NK-92 treated with Interleukin-12 subunit alpha and Interleukin-12 subunit beta, amount 100 ng/mL, for 24 hours (cell line): ENCODE measurements around the gene XRCC5.

ENCODE experiments used
- DNase-seq: peaks from one replicate; lab custom pipeline; 2025; lab: John Stamatoyannopoulos, UW

The XRCC5 gene

GRCh38 chr2:216232721-216233120 is 123.6 kb downstream of the XRCC5 start:
- no peak for DNase-seq

DNA sequence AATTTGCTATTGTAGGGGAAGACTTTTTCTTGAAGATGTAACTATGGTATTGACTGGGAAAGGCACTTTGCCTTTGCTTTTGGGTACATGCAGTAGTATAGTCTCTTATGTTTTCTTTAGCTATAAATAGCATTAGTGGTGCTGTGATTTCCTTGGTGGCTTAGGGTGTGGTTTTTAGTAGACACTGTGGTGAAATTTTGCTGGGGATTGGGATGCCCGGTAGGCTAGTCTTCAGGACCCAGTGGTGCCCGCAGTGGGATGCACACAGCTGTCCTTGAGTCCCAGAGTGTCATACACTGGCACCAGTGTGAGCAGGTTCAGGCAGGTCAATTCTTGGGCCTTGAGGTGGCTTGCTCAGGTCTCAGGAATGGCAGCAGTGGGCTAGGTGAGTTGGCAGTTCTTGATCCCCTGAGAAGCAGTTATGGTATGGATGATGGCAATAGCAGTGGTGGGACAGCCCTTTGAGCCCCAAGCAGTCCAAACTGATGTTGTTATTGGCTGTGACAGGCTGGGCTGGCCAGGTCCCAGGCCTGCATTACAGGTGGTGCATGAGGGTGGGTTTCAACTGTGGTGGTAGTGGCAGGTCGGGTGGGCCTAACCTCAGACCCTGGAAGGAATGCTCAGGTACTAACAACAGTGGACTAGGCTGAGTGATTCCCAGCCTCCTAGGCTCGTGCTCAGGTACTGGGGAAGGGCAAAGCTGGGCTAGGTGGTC is 124.3 kb downstream of the XRCC5 start:
- DNase-seq = no peak

- DNase-seq = no peak
Measured at GRCh38 chr2:216234106-216234505, 125.0 kb downstream of the XRCC5 start.

- no peak for DNase-seq
Measured at GRCh38 chr2:216235462-216235861, 126.3 kb downstream of the XRCC5 start.

GRCh38 chr2:216235896-216236295 is 126.7 kb downstream of the XRCC5 start:
- DNase-seq = no peak

DNA sequence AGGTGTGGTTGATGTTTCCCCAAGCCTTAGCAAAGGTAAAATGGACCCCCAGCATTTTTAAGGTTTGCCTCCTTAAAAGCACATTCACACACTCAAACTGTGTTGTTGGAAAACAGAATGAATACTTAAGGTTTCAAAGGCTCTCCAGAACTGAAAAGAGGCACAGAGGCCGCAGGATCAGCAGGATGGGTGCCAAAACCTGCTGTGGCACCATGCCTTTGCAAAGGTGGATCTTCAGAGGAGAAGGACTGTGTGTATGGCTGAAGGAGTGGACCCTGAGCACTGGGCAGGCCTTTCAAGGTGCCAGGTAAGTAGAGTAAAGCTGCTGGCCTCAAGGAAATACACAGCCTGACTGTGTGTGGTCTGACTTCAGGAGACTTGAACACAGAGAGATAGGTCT is 127.3 kb downstream of the XRCC5 start:
- no peak for DNase-seq

- no peak for DNase-seq
Measured at GRCh38 chr2:216242365-216242764, 133.2 kb downstream of the XRCC5 start.

GRCh38 chr2:216243026-216243425 is 133.9 kb downstream of the XRCC5 start:
- no peak for DNase-seq

DNA sequence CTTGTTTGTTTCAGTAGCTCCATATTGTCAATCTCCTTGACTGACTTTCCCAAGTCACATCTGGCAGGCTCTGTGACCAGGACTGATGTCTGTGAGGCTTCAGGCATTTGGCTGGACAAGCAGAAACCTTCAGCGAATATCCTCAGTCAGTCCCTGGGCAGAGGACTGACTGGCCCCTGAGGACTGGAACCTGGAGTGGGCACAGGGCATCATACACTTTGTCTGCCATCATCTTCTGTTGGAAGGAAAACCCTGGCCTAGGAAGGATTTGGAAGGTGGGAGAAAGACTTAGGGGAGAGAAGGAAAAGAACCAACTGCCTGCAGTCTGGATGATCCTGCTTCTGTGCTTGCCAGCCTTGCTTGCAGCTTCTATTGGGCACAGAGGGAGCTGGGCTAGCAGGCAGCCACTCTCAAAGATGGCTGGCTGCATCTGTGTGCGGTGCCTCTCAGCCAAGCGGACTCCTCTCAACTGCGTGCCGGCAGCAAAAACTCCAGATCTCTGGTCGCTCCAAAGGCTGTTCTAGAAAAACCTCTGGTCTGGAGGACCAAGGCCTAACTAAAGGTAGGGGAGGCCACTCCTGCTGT is 136.3 kb downstream of the XRCC5 start:
- no peak for DNase-seq

DNA sequence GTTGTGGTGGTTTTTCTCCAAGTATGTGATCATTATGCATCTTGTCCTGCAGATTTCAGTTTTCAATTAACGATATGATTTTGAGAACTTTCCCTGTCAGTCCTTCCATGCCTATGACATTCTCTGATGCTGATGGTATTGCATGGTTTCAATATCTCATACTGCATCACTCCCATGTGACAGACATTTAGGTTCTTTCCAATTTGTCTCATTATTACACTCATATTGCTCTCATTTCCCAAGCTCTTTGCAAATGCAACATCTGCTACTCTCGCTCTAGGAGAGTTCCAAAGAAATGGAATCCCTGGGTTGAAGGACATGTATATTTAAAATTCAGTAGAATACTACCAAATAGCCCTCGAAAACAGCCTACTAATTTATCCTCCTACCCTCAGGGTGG is 137.6 kb downstream of the XRCC5 start:
- no peak for DNase-seq
